HUDEP-2 (cell line): ENCODE data around the gene B3GALT6.

Experiments
- DNase-seq, 76 experiments: peaks; one replicate each; lab custom pipeline; 2025; ENCODE audit not compliant: unreplicated experiment in 76 of 76; lab: John Stamatoyannopoulos, UW

B3GALT6 gene

DNA sequence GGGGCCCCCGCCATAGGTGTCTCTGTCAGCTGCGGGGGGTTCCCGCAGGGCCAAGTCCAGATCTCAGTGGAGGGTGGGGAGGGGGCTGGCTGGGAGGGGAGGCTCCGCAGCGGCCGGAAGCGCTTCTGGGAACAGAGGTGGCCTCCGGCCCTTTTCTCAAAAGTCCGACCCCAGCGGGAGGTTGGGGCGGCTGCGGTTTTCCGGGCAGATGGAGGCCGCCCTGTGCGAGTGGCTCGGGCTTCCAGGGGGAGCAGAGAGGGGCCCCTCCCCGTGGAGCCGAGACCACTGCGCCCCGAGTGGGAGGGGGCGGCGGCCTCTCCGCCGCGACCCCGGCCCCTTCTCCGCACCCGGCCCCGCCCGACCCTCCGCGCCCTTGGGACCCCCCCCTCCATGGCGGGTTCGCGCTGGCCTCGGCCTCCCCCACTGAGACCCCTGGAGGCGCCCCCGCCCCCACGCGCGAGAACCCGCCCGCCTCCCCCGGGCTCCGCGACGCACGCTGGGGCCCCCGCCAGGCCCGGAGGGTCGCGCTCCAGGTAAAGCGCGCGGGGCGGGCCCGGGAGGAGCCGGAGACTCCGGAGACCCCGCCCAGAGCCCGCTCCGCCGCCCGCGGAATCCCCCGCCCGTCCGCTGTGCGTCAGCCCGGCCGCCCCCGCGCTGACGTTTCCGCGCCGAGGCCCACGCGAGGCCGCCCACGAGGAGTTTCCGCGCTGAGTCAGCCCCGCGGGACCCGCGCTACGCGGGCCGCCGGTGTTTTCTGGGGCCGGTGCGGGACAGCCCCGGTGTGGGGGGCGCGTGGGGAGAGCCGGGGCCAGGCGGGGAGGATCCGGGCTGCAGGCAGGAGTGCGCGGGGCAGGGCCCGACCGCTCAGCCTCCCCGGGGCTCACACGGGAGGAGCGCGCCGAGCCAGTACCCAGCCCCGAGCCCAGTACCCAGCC lies 30.9 kb upstream of the B3GALT6 start:
- DNase-seq = peak in 3 of 76 experiments; percentile 6 to 49 (median 23)

GRCh38 chr1:1202831-1203560 lies 29.0 kb upstream of the B3GALT6 start:
- no peak for DNase-seq

- DNase-seq = no peak
Observed at GRCh38 chr1:1203561-1204424, 28.2 kb upstream of the B3GALT6 start.

GRCh38 chr1:1204425-1204920 lies 27.6 kb upstream of the B3GALT6 start:
- no peak for DNase-seq

DNA sequence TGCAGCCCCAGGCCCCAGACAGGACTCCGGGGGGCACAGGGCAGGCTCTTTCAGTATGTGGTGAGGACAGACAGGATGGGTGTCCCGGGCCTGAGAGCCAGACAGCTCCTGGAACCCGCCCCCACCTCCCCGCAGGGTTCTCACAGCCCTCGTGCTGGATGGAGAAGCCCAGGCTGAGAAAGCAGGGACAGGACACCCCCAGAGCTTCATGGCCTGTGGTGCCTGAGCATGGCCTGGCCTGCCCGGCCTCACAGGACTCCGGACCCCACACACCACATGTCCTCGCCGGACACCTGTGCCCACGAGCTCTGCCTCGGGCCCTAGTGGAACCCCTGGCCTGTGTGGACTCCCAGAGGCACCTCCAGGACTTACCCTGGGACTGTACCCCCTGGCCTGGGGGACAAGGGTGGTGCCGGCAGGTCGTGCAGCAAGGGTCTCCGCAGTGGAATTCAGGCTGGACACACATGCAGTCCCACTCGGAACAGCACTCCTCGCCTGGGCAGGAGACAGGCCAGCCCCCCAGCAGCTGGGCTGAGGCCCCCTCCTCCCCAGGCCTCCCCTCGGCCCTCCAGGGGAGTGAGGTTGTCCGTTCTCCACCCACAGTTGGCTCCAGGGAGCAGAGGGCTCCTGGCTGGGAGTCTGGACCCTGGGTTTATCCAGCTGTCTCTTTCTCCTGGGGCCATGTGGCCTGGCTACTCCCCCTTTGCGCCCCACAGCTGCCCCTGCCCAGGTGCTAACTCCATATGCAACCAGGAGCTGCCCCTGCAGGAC lies 26.9 kb upstream of the B3GALT6 start:
- DNase-seq = no peak

GRCh38 chr1:1205769-1206375 lies 26.2 kb upstream of the B3GALT6 start:
- DNase-seq = no peak

DNA sequence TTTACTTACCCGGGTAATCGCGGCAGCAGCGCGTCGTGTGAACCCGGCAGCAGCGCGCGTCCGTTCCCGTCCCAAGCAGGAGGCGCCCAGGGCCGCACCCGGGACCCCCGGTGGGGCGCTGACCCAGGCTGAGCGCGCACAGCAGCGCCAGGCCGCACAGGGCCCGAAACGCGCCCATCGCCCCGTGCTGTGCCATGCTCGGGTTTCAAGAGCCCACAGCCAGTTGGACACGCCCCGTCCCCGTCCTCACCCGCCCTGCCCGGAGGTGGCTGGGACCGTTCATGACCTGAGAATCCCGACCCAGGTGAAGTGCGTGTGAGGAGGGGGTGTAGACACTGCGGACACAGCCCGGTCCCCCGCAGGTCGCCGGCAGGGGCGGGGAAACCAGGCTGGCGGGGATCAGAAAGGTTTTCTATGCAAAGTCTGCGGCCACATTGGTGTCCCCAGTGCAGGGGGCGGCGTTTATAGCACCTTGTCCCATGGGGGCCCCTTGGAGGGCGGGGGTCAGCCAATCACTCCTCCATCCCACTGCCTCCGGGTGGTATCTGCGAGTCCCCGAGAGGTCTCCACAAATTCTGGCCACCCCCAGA lies 25.6 kb upstream of the B3GALT6 start, which contains the start of gene TNFRSF18:
Gene TNFRSF18 (minus strand): TSS at position 217 of the 590 bp plus-strand sequence. CDS start 21 bp downstream, at position 196.
- DNase-seq = no peak

- DNase-seq = no peak
Observed at GRCh38 chr1:1206966-1207531, 25.0 kb upstream of the B3GALT6 start.

DNA sequence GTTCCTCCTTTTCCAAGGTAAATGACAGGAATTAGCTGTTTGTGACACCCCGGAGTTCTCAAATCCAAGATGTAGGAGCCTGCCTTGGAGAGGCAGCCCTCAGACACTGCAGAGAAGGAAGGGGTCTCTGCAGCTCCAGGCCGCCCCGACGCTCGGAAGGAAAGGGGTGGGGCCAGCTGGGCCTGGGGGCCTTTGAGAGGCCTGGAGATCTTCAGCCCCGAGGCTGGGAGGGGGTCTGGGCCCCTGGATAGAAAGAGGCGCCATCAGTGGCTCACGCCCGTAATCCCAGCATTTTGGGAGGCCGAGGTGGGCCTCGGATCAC lies 24.5 kb upstream of the B3GALT6 start:
- DNase-seq = no peak

DNA sequence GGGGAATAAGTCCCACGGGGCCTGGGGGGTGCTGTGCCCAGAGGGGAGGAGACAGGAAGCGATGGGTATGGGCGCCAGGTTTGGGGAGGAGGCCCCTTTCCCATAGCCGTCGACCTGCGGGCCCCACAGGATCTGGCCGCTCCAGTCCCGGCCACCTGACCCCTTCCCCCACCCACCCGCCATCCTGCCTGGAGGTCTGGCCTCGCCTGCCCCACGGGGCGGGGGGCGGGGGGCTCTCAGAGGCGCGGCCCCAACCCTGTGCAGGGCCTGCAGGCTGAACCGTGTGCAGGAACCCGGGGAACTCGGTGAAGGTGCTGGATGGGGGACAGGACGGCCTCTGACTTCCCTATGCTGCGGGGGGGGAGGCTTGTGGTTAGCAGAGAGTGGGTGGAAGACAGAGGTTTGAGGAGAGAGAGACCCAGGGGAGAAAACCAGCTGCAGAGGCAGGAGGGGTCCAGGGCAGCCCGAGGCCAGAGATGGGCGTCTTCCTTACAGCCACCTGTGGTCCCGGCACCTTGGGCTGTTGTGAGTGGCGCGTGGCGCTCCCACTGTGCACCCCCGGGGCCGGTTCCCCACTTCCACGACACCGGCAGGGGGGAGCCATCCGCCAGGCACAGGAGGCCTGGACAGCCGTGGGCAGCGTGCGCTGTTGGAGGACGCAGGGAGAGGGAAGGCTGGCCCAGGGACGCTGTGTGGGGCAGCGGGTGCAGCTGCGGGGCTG lies 23.2 kb upstream of the B3GALT6 start:
- DNase-seq = peak in 15 of 76 experiments; percentile 3 to 64 (median 16)

GRCh38 chr1:1210726-1211540 lies 21.1 kb upstream of the B3GALT6 start:
- DNase-seq = no peak

GRCh38 chr1:1211541-1212441 lies 20.2 kb upstream of the B3GALT6 start:
- no peak for DNase-seq

GRCh38 chr1:1212780-1213344 lies 19.2 kb upstream of the B3GALT6 start:
- DNase-seq = no peak

GRCh38 chr1:1213345-1214265 lies 18.4 kb upstream of the B3GALT6 start, which contains the start of gene TNFRSF4:
Gene TNFRSF4 (minus strand): TSS chr1:1214153. CDS start chr1:1214127, 26 bp downstream.
- no peak for DNase-seq
